ENCODE results near the gene STX19.
"Not testable (repeated sequence)": the region's sequence is repeated elsewhere in the genome, so short reads cannot be mapped to it uniquely, and the experiment has no call there.

The STX19 gene

DNA sequence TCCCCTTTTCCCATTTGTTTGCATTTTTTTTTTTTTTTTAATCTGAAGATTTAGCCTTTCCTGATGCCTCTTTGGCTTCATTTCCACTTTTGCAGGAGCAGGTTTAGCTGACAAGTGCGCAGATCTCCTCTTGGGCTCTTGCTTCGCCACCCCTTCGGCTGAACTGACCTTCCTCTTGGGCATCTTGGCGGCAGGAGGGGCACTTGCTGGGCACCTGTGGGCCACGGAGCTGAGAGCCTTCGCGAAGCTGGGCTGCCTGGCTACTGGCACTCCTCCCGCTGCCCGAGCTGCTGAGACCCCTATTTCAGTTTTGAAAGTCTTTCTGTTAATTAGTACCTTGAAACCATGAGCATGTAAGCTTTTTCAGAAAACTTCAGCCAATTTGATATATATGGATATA is 39.6 kb downstream of the STX19 start:
- DNase-seq, result no peak
- intact Hi-C loops (cut with DNase I), result no loop called here

DNA sequence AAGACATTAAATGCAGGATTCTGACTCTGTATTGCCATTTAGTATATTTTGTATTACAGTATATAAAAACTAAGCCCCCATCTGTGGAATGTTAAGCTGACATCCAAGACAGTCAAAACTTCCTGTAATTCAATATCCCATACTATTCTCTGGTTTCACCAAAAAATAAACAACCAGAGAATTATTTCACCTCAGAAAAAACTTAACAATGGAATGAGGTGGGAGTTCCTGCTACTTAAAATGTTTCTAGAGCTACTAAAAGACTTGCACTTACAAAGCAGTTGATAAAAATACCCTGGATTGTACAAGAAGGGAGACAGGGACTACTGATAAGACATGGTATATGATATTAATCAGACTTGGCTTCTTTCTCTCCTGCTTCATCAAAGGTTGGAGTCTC is 40.1 kb downstream of the STX19 start:
- no peak for DNase-seq
- intact Hi-C loops (cut with DNase I), result no loop called here

DNA sequence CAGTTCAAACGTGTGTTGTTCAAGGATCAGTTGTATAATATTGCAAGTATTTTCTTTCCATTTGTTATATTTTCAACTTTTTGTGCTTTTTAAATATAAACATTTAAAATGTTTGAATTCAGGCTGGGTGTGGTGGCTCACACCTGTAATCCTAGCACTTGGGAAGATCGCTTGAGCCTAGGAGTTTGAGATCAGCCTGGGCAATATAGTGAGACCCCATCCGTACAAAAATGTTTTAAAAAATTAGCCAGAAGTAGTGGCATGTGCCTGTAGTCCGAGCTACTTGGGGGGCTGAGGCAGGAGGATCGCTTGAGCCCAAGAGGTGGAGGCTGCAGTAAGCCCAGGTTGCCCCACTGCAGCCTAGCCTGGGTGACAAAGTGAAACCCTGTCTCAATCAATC is 43.8 kb downstream of the STX19 start:
- intact Hi-C loops (cut with DNase I), result no loop called here
- DNase-seq, result no peak

DNA sequence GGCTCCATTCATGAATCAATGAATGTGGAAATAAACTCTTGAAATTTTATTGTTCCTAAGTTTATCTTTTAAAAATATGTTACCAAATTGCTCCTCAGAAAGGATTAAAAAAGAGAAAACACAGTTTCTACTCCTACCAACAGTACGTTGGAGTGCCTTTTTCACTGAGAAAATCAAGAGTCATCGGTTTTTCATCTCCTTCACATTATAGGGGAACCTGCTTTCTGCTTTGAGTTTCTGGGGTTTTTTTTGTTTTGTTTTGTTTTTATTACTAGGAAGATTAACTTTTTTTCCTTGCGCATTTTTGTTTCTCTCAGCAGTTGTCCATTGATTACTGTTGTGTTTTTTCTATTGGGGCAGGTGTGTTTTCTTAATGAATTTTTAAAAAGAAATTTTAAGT is 45.0 kb downstream of the STX19 start:
- no peak for DNase-seq
- intact Hi-C loops (cut with DNase I), result no loop called here

DNA sequence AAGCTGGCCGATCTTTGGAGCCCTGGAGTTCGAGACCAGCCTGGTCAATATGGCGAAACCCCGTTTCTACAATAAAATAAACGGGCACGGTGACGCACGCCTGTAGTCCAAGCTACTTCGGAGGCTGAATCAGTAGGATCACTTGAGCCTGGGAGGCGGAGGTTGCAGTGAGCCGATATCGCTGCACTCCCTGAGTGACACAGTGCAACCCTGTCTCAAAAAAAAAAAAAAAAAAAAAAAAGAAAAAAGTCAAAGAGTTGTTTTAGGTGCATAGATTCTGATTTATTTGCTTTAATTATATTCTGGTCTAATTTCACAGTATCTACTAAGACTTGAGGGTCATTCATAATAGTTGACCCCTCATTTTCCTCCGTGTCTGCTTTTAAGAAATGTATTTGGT is 46.7 kb downstream of the STX19 start:
- intact Hi-C loops (cut with DNase I), result no loop called here

DNA sequence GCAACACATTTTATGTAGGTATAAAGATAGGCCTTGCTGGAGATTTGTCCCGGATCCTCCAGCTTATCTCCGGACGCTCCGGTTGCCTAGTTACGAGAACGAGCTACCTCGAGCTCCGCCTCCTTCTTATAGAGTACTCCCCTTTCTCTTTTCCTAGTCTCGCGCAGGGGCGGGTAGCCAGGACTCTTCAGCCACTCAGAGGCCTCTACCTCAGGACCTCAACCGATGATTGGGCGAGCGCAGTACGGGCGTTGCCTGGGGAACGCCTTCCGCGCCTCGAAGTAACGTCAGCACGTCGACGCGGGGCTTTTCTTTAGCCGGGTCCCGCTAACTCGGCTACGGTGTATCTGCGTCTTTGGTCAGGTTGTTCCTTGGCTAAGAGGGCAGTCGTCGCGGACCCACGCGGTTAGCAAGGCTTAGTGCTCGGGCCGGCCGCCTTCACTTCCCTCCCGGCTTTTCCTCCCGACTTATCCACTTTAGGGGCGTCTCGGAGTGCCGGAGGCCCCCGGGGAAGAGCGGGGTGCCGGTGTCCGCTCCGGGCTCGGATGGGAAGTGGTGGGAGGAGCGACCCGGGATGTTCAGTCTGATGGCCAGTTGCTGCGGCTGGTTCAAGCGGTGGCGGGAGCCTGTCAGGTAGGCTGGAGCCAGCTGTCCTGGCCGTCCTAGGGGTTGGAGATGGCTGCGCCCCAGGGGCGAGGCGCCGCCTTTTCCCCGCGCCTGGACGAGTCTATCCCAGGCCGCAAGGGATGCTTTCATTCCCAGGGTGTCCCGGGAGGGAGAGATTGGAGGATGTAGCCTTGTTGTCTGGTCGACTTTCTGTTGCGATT is 48.3 kb downstream of the STX19 start, which contains the start of gene ARL13B:
Gene ARL13B (plus strand): TSS at position 306 of the 827 bp plus-strand sequence. CDS start 269 bp downstream, at position 575.
- intact Hi-C loops (cut with DNase I), result no loop called here
- DNase-seq, result peak; percentile 93 to 99 (median 98)

More for the DNA sequence above, 46.7 kb downstream of the STX19 start:
- peak in 1 of 42 donors; percentile 16 for DNase-seq

DNA sequence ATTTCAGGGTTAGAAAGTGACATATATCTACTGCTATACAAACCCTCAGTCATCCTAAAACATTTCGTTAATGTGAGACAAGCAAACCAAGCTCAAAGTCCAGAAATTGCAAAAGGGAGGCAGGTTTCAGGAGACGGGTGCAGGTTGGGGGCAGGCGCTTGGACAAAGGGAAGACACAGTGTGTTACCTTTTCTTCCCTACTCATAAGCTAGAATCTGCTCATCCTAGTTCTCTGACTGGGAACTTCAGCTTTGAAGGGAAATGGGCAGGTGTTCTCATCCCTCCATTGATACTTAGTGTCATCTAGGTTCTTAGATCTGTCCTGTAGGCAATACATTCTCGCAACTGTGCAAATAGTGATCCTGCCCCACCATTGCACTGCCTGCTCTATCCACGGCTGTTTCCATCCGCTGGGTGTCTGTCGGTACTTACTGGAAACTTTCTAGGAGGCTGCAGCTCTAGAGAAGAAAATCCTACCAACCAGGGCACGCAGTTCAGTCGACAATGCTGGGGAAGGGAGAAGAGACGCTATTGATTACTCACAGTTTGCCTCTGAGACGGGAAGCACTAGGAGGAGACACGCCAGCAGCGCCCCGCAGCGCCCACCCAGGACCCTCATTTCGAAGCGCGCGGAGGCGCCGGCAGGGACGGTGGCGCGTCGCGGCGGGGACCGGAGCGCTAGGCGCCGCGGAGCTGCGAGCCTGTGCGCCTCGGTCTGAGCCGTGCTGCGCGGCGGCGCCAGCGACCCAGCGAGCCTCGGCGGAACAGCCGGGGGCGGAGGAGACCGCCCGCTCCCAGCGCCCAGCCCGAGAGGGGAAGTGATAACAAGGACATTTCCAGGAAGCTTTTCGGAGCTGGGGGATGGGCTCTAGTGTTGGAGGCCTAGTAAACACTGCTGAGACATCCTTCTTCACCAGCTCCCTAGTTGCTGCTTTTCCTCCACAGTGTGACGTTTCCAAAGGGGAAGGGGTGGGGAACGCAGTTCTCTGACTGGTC is 55.0 kb downstream of the STX19 start, which contains the start of gene PROS1:
Gene PROS1 (minus strand): TSS at position 766 of the 996 bp plus-strand sequence. CDS start 147 bp downstream, at position 619.
- DNase-seq, result peak; percentile 53 to 87 (median 73)
- intact Hi-C loops (cut with DNase I), result no loop called here

DNA sequence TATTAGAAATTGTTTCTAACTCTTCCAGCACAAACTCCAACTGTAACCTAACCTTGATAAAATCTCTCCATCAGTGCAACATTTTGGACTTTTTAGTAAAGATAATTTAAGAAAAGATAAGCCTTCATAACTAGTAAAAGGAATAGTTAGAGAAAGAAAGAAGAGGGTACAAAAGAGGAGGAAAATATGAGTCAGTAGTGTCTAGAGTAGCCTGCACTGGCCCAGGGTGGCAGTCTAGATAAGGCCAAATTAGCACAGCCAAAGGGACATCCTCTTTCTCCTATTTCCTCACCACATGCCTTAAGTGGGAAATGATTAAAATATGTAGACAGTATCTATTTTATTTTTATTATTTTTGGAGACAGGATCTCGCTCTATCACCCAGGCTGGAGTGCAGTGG is 58.4 kb downstream of the STX19 start:
- intact Hi-C loops (cut with DNase I), result no loop called here
- DNase-seq, result no peak

GRCh38 chr3:93969443-93969842 is 59.0 kb downstream of the STX19 start:
- intact Hi-C loops (cut with DNase I), result no loop called here
- no peak for DNase-seq

- intact Hi-C loops (cut with DNase I); DNase-seq: not testable (repeated sequence)
Observed at GRCh38 chr3:93965106-93965505, 63.3 kb downstream of the STX19 start.
